ENCODE results near the gene SLC28A1.

SLC28A1 gene, protein sequence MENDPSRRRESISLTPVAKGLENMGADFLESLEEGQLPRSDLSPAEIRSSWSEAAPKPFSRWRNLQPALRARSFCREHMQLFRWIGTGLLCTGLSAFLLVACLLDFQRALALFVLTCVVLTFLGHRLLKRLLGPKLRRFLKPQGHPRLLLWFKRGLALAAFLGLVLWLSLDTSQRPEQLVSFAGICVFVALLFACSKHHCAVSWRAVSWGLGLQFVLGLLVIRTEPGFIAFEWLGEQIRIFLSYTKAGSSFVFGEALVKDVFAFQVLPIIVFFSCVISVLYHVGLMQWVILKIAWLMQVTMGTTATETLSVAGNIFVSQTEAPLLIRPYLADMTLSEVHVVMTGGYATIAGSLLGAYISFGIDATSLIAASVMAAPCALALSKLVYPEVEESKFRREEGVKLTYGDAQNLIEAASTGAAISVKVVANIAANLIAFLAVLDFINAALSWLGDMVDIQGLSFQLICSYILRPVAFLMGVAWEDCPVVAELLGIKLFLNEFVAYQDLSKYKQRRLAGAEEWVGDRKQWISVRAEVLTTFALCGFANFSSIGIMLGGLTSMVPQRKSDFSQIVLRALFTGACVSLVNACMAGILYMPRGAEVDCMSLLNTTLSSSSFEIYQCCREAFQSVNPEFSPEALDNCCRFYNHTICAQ

DNA sequence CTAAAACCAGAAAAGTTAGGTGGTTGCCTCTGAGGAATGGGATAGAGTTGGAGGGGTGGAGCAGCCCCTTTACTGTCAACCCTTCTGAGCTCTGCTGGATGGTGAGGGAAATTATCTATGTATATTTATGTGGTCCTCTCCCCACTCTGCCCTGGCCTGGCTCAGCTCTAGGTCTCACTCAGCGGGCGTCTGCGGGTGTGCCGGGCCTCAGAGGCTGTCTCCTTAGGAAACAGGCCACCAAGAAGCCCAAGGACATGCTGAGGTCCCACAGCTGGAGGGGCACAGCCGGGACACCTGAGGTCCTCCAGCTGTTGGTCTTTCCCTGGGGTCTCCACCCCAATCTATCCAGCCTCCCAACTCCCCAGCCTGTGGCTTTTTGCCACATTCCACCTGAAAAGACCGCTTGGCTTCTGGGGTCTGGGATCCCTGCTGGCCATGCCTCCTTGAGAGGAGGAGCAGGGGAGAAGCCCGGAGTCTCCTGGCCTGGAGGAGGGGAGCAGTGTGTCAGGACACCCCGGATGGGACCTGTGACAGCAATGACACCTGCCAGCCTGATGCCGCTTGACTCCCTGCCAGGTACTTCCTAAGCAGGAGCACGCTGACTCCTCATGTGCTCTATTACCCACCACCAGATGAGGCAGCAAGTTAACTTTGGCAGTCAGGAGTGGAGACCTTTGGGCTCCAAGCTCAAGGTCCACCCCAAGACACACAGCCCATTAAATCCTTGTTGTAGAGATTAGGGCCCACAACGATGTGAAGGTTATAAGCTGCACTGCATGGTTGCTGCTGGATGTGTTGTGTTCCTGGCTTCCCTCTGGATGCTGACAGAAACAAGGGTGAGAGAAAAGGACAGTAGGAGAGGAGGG is at the start of gene SLC28A1:
SLC28A1 (plus strand) TSS at position 747 of the 866 bp plus-strand sequence. CDS start 3,099 bp downstream, outside the sequence.
- no peak for DNase-seq (ENCODE audit: low read depth)
- no peak within 1 kb of the TSS for H3K4me3 ChIP-seq (ENCODE audit: low read depth, low read length)
- TF ChIP-seq CTCF (conservative IDR thresholded peaks at IDR 0.05; ENCODE audit: low read depth, low read length): no peak

- DNase-seq (ENCODE audit: low read depth): no peak
- TF ChIP-seq CTCF (conservative IDR thresholded peaks at IDR 0.05; ENCODE audit: low read depth, low read length): no peak
These were observed 49.5 kb upstream of the SLC28A1 start for GRCh38 chr15:84834969-84835368.

GRCh38 chr15:84835661-84836337 is 48.7 kb upstream of the SLC28A1 start:
- DNase-seq (ENCODE audit: low read depth): no peak
- no peak overlapping the region for H3K4me3 ChIP-seq (ENCODE audit: low read depth, low read length)
- no peak for TF ChIP-seq CTCF (conservative IDR thresholded peaks at IDR 0.05; ENCODE audit: low read depth, low read length)

More at GRCh38 chr15:84834969-84835368, 49.5 kb upstream of the SLC28A1 start:
- no peak overlapping the region for H3K4me3 ChIP-seq (ENCODE audit: low read depth, low read length)

- H3K4me3 ChIP-seq (ENCODE audit: low read depth, low read length): no peak overlapping the region
- no peak for TF ChIP-seq CTCF (conservative IDR thresholded peaks at IDR 0.05; ENCODE audit: low read depth, low read length)
- no peak for DNase-seq (ENCODE audit: low read depth)
These were observed 47.6 kb upstream of the SLC28A1 start for GRCh38 chr15:84836844-84837243.

DNA sequence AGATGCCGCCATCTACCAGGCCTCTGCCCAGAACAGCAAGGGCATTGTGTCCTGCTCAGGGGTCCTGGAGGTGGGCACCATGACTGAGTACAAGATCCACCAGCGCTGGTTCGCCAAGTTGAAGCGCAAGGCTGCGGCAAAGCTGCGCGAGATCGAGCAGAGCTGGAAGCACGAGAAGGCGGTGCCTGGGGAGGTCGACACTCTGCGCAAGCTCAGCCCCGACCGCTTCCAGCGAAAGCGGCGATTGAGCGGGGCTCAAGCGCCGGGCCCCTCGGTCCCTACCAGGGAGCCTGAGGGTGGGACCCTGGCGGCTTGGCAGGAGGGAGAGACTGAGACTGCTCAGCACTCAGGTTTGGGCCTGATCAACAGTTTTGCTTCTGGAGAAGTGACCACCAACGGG is 44.7 kb upstream of the SLC28A1 start:
- DNase-seq (ENCODE audit: low read depth): no peak
- no peak overlapping the region for H3K4me3 ChIP-seq (ENCODE audit: low read depth, low read length)
- TF ChIP-seq CTCF (conservative IDR thresholded peaks at IDR 0.05; ENCODE audit: low read depth, low read length): no peak

DNA sequence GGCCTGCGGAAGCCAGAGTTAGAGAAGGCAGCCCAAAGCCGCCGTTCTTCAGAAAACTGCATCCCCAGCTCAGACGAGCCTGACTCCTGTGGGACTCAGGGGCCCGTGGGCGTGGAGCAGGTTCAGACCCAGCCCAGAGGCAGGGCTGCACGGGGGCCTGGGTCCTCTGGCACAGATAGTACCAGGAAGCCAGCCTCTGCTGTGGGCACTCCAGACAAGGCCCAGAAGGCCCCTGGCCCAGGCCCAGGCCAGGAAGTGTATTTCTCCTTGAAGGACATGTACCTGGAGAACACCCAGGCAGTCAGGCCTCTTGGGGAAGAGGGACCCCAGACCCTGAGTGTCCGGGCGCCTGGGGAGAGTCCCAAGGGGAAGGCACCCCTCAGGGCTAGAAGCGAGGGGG is 44.2 kb upstream of the SLC28A1 start:
- no peak overlapping the region for H3K4me3 ChIP-seq (ENCODE audit: low read depth, low read length)
- DNase-seq (ENCODE audit: low read depth): no peak
- no peak for TF ChIP-seq CTCF (conservative IDR thresholded peaks at IDR 0.05; ENCODE audit: low read depth, low read length)
